ENCODE measurements around the gene ESYT2. TPM values are rescaled to one million over a fixed set of nuclear protein-coding genes. Genes with fewer than 3 reads are reported as not detected.

ESYT2 gene
- total and polyA plus RNA-seq, 2 of the 4 experiments (the other 2 are of a cell fraction): 26.7 to 69.9 TPM

DNA sequence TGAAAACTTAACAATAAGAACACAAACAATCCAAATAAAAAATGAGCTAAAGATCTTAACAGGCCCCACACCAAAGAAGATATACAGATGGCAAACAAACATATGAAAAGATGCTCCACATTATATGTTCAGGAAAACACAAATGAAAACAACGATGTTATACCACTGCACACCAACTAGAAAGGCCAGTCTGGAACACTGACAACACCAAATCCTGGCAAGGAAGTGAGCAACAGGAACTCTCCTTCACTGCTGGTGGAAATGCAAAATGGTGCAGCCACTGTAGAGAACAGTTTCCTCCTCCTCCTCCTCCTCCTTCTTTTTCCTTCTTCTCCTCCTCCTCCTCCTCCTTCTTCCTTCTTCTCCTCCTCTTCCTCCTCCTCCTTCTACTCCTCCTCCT lies 112.5 kb downstream of the ESYT2 start:
- H3K9ac ChIP-seq (ENCODE audit: low read depth, low read length): no peak overlapping the region
- DNase-seq: no peak
- no peak overlapping the region for H2AK9ac ChIP-seq (replicated peaks; ENCODE audit: low read depth, low read length, poor library complexity)
- no peaks in the 10 kb centered on the region for H4K20me1 ChIP-seq (ENCODE audit: insufficient read depth, low read length)
- H3K9me3 ChIP-seq (ENCODE audit: control insufficient read depth, insufficient read depth, low read length): no peaks in the 10 kb centered on the region
- no peak overlapping the region for H2AFZ ChIP-seq (replicated peaks; ENCODE audit: low read length, poor library complexity)
- no TSS peak for BruUV-seq (replicated peaks)
- dilution Hi-C loops (cut with HindIII; ENCODE audit: low sequenced_read_pairs, unreplicated experiment) (no loop called here), intact Hi-C loops (cut with micrococcal nuclease) (no loop called here), in situ Hi-C loops (cut with MboI; ENCODE audit: low sequenced_read_pairs) (no loop called here)
- no peak overlapping the region for H2BK120ac ChIP-seq (ENCODE audit: low read depth, low read length)
- no peak for TF ChIP-seq CEBPB (IDR thresholded peaks at IDR 0.05; ENCODE audit: low read depth, low read length)
- TF ChIP-seq NFE2L2 (IDR thresholded peaks at IDR 0.05; ENCODE audit: low read depth, low read length): no peak
- no peak for TF ChIP-seq MAFK (IDR thresholded peaks at IDR 0.05; ENCODE audit: low read depth, low read length)
- TF ChIP-seq RCOR1 (IDR thresholded peaks at IDR 0.05; ENCODE audit: insufficient replicate concordance, low read length): no peak
- TF ChIP-seq RFX5 (IDR thresholded peaks at IDR 0.05; ENCODE audit: low read depth, low read length): no peak
- no peak for TF ChIP-seq SMC3 (IDR thresholded peaks at IDR 0.05; ENCODE audit: low read depth, low read length)
- TF ChIP-seq MAZ (IDR thresholded peaks at IDR 0.05; ENCODE audit: borderline replicate concordance, low read depth, low read length): no peak
- no peak for TF ChIP-seq FOS (IDR thresholded peaks at IDR 0.05; ENCODE audit: low read depth, low read length)
- TF ChIP-seq RAD21 (IDR thresholded peaks at IDR 0.05; ENCODE audit: low read length): no peak
- TF ChIP-seq, protein P1, sequence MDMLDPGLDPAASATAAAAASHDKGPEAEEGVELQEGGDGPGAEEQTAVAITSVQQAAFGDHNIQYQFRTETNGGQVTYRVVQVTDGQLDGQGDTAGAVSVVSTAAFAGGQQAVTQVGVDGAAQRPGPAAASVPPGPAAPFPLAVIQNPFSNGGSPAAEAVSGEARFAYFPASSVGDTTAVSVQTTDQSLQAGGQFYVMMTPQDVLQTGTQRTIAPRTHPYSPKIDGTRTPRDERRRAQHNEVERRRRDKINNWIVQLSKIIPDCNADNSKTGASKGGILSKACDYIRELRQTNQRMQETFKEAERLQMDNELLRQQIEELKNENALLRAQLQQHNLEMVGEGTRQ (IDR thresholded peaks at IDR 0.05; ENCODE audit: low read depth, low read length): no peak
- TF ChIP-seq, protein P2, sequence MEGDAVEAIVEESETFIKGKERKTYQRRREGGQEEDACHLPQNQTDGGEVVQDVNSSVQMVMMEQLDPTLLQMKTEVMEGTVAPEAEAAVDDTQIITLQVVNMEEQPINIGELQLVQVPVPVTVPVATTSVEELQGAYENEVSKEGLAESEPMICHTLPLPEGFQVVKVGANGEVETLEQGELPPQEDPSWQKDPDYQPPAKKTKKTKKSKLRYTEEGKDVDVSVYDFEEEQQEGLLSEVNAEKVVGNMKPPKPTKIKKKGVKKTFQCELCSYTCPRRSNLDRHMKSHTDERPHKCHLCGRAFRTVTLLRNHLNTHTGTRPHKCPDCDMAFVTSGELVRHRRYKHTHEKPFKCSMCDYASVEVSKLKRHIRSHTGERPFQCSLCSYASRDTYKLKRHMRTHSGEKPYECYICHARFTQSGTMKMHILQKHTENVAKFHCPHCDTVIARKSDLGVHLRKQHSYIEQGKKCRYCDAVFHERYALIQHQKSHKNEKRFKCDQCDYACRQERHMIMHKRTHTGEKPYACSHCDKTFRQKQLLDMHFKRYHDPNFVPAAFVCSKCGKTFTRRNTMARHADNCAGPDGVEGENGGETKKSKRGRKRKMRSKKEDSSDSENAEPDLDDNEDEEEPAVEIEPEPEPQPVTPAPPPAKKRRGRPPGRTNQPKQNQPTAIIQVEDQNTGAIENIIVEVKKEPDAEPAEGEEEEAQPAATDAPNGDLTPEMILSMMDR (conservative IDR thresholded peaks at IDR 0.05; ENCODE audit: low read depth, low read length): no peak
- TF ChIP-seq, protein P3, sequence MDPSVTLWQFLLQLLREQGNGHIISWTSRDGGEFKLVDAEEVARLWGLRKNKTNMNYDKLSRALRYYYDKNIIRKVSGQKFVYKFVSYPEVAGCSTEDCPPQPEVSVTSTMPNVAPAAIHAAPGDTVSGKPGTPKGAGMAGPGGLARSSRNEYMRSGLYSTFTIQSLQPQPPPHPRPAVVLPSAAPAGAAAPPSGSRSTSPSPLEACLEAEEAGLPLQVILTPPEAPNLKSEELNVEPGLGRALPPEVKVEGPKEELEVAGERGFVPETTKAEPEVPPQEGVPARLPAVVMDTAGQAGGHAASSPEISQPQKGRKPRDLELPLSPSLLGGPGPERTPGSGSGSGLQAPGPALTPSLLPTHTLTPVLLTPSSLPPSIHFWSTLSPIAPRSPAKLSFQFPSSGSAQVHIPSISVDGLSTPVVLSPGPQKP (IDR thresholded peaks at IDR 0.05; ENCODE audit: borderline replicate concordance, low read depth, low read length): no peak
- no peak for TF ChIP-seq POLR2A (IDR thresholded peaks at IDR 0.05; ENCODE audit: low read depth, low read length)
- no peak for TF ChIP-seq MXI1 (IDR thresholded peaks at IDR 0.05; ENCODE audit: borderline replicate concordance, low read depth, low read length)
- no peak for TF ChIP-seq BHLHE40 (IDR thresholded peaks at IDR 0.05; ENCODE audit: low read depth, low read length)
- TF ChIP-seq CHD1 (IDR thresholded peaks at IDR 0.05; ENCODE audit: low read depth, low read length): no peak
- H2BK5ac ChIP-seq (ENCODE audit: low read depth, low read length, poor library complexity, severe bottlenecking): no peak overlapping the region
- no peaks in the 10 kb centered on the region for H3K4me1 ChIP-seq (ENCODE audit: control insufficient read depth, insufficient read depth, low read length)
- no peaks in the 10 kb centered on the region for H3K36me3 ChIP-seq (ENCODE audit: control insufficient read depth, insufficient read depth, low read length)
- no peak overlapping the region for H2AK5ac ChIP-seq (ENCODE audit: low read depth, low read length)
- no peak overlapping the region for H3K4me2 ChIP-seq (ENCODE audit: low read depth, low read length)
- CTCF ChIA-PET: no interaction called here
- H3K14ac ChIP-seq (replicated peaks; ENCODE audit: low read depth, low read length): no peak overlapping the region
- H3K4me3 ChIP-seq (ENCODE audit: insufficient read depth, low read depth, low read length): no peak overlapping the region
- no peak overlapping the region for H2BK20ac ChIP-seq (ENCODE audit: low read depth, low read length)
- POLR2A ChIA-PET (ENCODE audit: unreplicated experiment): no interaction called here
- no peak overlapping the region for H3K56ac ChIP-seq (ENCODE audit: extremely low read depth, insufficient read depth, low read length)
- H2BK15ac ChIP-seq (ENCODE audit: low read depth, low read length): no peak overlapping the region
- H3K27ac ChIP-seq (ENCODE audit: insufficient read depth, low read length): no peak overlapping the region
- no peak for ATAC-seq (ENCODE audit: low read depth)
- no peak overlapping the region for H3K4ac ChIP-seq (ENCODE audit: low read depth, low read length)
- H3K9me1 ChIP-seq (ENCODE audit: insufficient read depth, low read length): no peaks in the 10 kb centered on the region
- H4K8ac ChIP-seq (ENCODE audit: low read depth in 2 of 2, low read length in 2 of 2): no peak overlapping the region
- H3K23ac ChIP-seq (ENCODE audit: low read depth, low read length): no peak overlapping the region
- no peaks in the 10 kb centered on the region for H3K79me1 ChIP-seq (ENCODE audit: low read depth in 1 of 2, low read length in 2 of 2)
- WGBS, 2 experiments (ENCODE audit: extremely low coverage in 2 of 2, insufficient read length in 1 of 2): no CpG with 5 or more reads among the region's 1 CpG
- no peak overlapping the region for H3K18ac ChIP-seq (ENCODE audit: low read depth, low read length)
- no peak overlapping the region for H4K91ac ChIP-seq (ENCODE audit: insufficient read depth, low read depth, low read length)
- no peak overlapping the region for H4K5ac ChIP-seq (ENCODE audit: low read depth, low read length)
- H3K27me3 ChIP-seq (ENCODE audit: control insufficient read depth, insufficient read depth, low read length): peaks cover 2% of the 10 kb centered on the region
